ENCODE data around the gene C3orf20.
"Not testable (repeated sequence)": the region's sequence is repeated elsewhere in the genome, so short reads cannot be mapped to it uniquely, and the experiment has no call there.

The C3orf20 gene

GRCh38 chr3:14699643-14700042, 24.7 kb downstream of the C3orf20 start:
- DNase-seq (ENCODE audit: low read depth in 2 of 2), result no peak

GRCh38 chr3:14700891-14701290, 25.9 kb downstream of the C3orf20 start:
- DNase-seq (ENCODE audit: low read depth in 2 of 2), result no peak

GRCh38 chr3:14701676-14702075, 26.7 kb downstream of the C3orf20 start:
- no peak for DNase-seq (ENCODE audit: low read depth in 2 of 2)

- no peak for DNase-seq (ENCODE audit: low read depth in 2 of 2)
These were observed 28.3 kb downstream of the C3orf20 start for GRCh38 chr3:14703128-14703750.

DNA sequence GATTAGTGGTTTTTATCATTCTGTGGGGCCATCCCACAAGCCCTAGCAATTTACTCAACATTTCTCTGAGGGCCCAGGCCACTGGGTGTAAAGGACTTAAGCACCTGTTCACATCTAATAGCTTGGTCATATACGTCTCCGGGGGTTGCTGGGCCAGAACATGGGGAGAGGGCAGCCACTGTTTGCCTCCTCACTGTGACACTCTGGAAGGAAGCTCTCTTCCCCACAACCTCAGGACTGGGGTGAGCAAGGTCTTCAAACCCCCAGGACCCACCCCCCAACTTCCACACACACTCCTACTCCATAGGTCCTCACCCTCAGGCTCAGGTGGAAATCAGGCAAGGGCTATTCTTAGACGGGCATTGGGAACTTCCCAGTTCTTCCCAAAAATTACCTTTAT, 28.9 kb downstream of the C3orf20 start:
- DNase-seq (ENCODE audit: low read depth in 2 of 2), result no peak

GRCh38 chr3:14706096-14706495, 31.2 kb downstream of the C3orf20 start:
- DNase-seq (ENCODE audit: low read depth in 2 of 2), result no peak

GRCh38 chr3:14716591-14716990, 41.6 kb downstream of the C3orf20 start:
- DNase-seq (ENCODE audit: low read depth in 2 of 2), result no peak

GRCh38 chr3:14717307-14717706, 42.4 kb downstream of the C3orf20 start:
- no peak for DNase-seq (ENCODE audit: low read depth in 2 of 2)

- no peak for DNase-seq (ENCODE audit: low read depth in 2 of 2)
These were observed 43.6 kb downstream of the C3orf20 start for GRCh38 chr3:14718539-14718938.

GRCh38 chr3:14719006-14719405, 44.1 kb downstream of the C3orf20 start:
- DNase-seq (ENCODE audit: low read depth in 2 of 2), result no peak

GRCh38 chr3:14721126-14721864, 46.4 kb downstream of the C3orf20 start:
- no peak for DNase-seq (ENCODE audit: low read depth in 2 of 2)

GRCh38 chr3:14725013-14725412, 50.1 kb downstream of the C3orf20 start:
- DNase-seq (ENCODE audit: low read depth in 2 of 2), result no peak

- no peak for DNase-seq (ENCODE audit: low read depth in 2 of 2)
These were observed 50.9 kb downstream of the C3orf20 start for GRCh38 chr3:14725564-14726440.

- DNase-seq (ENCODE audit: low read depth in 2 of 2), result no peak
These were observed 51.5 kb downstream of the C3orf20 start for GRCh38 chr3:14726441-14726780.

- DNase-seq (ENCODE audit: low read depth in 2 of 2), result no peak
These were observed 53.2 kb downstream of the C3orf20 start for GRCh38 chr3:14728113-14728512.

GRCh38 chr3:14730703-14731382, 55.9 kb downstream of the C3orf20 start:
- DNase-seq (ENCODE audit: low read depth in 2 of 2), result no peak

- no peak for DNase-seq (ENCODE audit: low read depth in 2 of 2)
These were observed 66.0 kb downstream of the C3orf20 start for GRCh38 chr3:14740983-14741382.

GRCh38 chr3:14741510-14741909, 66.6 kb downstream of the C3orf20 start:
- no peak for DNase-seq (ENCODE audit: low read depth in 2 of 2)

GRCh38 chr3:14744556-14744955, 69.6 kb downstream of the C3orf20 start:
- DNase-seq (ENCODE audit: low read depth in 2 of 2), result no peak

DNA sequence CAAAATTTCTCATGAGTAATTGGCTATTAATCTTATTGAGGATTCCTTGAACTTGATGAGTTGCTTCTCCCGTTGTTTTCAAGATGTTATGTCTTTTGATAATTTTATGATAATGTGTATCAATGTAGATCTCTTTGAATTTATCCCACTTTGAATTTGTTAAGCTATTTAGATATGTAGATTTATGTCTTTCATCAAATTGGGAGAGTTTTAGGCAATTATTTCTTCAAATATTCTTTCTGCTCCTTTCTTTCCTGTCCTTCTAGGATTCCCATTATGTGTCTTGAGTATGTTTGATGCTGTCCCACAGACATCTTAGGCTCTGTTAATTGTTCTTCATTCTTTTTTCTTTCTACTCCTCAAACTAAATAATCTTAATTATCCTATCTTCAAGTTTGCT, 75.7 kb downstream of the C3orf20 start:
- DNase-seq (ENCODE audit: low read depth in 2 of 2), result no peak

DNA sequence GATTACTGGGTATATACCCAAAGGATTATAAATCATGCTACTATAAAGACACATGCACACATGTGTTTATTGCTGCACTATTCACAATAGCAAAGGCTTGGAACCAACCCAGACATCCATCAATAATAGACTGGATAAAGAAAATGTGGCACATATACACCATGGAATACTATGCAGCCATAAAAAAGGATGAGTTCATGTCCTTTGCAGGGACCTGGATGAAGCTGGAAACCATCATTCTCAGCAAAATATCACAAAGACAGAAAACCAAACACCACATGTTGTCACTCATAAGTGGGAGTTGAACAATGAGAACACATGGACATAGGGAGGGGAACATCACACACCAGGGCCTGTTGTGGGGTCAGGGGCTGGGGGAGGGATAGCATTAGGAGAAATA, 78.0 kb downstream of the C3orf20 start:
- DNase-seq (ENCODE audit: low read depth in 2 of 2), result not testable (repeated sequence)

DNA sequence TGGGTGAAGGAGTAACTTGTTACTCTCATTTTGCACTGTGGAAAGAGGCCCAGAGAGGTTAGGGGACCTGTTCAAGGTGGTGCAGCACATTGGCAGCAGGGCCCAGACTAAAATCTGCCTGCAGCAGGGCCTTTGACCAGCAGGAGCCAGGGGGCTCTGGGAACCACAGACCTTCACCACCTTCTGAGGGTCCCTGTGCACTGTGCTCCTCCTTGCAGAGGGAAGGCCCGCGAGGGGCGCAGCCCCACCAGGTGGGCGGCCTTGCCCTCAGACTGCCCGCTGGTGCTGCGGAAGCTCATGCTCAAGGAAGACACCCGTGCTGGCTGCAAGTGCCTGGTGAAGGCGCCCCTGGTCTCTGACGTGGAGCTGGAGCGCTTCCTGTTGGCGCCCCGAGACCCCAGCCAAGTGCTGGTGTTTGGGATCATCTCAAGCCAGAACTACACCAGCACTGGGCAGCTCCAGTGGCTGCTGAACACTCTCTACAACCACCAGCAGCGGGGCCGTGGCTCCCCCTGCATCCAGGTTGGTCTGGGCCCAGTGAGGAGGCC, 82.3 kb downstream of the C3orf20 start:
- no peak for DNase-seq (ENCODE audit: low read depth in 2 of 2)
